Measurements from ENCODE around the gene AP2A1.

AP2A1 gene

GRCh38 chr19:49739098-49739497 is 27.7 kb upstream of the AP2A1 start:
- H3K4me3 ChIP-seq (ENCODE audit: low read length): no peak overlapping the region
- no peak for TF ChIP-seq CTCF (conservative IDR thresholded peaks at IDR 0.05; ENCODE audit: low read depth, low read length)
- no peak for DNase-seq (ENCODE audit: low read depth)

GRCh38 chr19:49739933-49740332 is 26.9 kb upstream of the AP2A1 start:
- H3K4me3 ChIP-seq (ENCODE audit: low read length): no peak overlapping the region
- no peak for DNase-seq (ENCODE audit: low read depth)
- TF ChIP-seq CTCF (conservative IDR thresholded peaks at IDR 0.05; ENCODE audit: low read depth, low read length): no peak

- no peak for DNase-seq (ENCODE audit: low read depth)
- TF ChIP-seq CTCF (conservative IDR thresholded peaks at IDR 0.05; ENCODE audit: low read depth, low read length): no peak
- H3K4me3 ChIP-seq (ENCODE audit: low read length): no peak overlapping the region
Measured at GRCh38 chr19:49741210-49741844, 25.5 kb upstream of the AP2A1 start.

- no peak overlapping the region for H3K4me3 ChIP-seq (ENCODE audit: low read length)
- no peak for TF ChIP-seq CTCF (conservative IDR thresholded peaks at IDR 0.05; ENCODE audit: low read depth, low read length)
- DNase-seq (ENCODE audit: low read depth): no peak
Measured at GRCh38 chr19:49744946-49745381, 21.8 kb upstream of the AP2A1 start.

GRCh38 chr19:49746206-49746958 is 20.4 kb upstream of the AP2A1 start:
- TF ChIP-seq CTCF (conservative IDR thresholded peaks at IDR 0.05; ENCODE audit: low read depth, low read length): no peak
- DNase-seq (ENCODE audit: low read depth): no peak
- no peak overlapping the region for H3K4me3 ChIP-seq (ENCODE audit: low read length)

- DNase-seq (ENCODE audit: low read depth): no peak
- TF ChIP-seq CTCF (conservative IDR thresholded peaks at IDR 0.05; ENCODE audit: low read depth, low read length): no peak
- no peak overlapping the region for H3K4me3 ChIP-seq (ENCODE audit: low read length)
Measured at GRCh38 chr19:49749055-49749716, 17.6 kb upstream of the AP2A1 start.
